Liver (tissue), 9 donors: ENCODE results near the gene DCC. TPM values are rescaled to one million over a fixed set of nuclear protein-coding genes. Genes with fewer than 3 reads are reported as not detected.

ENCODE experiments used
- DNase-seq: peaks from one replicate; pipeline ENCODE4 v3.0.0-alpha.2; 2017; ENCODE audit warnings: low spot score
- H3K27ac ChIP-seq, 2 donors: one replicate each; pipeline ENCODE4 v1.7.0; 2013; ENCODE audit warnings: inconsistent platforms in 2 of 2, low read length in 2 of 2, control low read depth in 1 of 2, low read depth in 1 of 2, mild to moderate bottlenecking in 1 of 2
- H3K27me3 ChIP-seq, 4 donors: one replicate each; pipeline versions ENCODE4 v1.6.1 to v1.7.0; 2013; ENCODE audit warnings: low read length in 3 of 4, inconsistent platforms in 1 of 4, mild to moderate bottlenecking in 1 of 4, moderate library complexity in 1 of 4; ENCODE audit not compliant: control insufficient read depth in 4 of 4, insufficient read depth in 4 of 4
- H3K36me3 ChIP-seq, 4 donors: one replicate each; pipeline versions ENCODE4 v1.6.1 to v1.7.0; 2013; ENCODE audit warnings: low read length in 3 of 4, mild to moderate bottlenecking in 3 of 4, low read depth in 1 of 4, moderate library complexity in 1 of 4; ENCODE audit not compliant: control insufficient read depth in 4 of 4, insufficient read depth in 3 of 4
- H3K4me1 ChIP-seq, 4 donors: one replicate each; pipeline versions ENCODE4 v1.6.1 to v1.7.0; 2013; ENCODE audit warnings: low read length in 3 of 4, mild to moderate bottlenecking in 3 of 4, moderate library complexity in 1 of 4; ENCODE audit not compliant: control insufficient read depth in 4 of 4, insufficient read depth in 4 of 4
- H3K4me3 ChIP-seq, 3 donors: one replicate each; pipeline versions ENCODE4 v1.6.1 to v1.7.0; 2013; ENCODE audit warnings: low read length in 3 of 3, control low read depth in 1 of 3, low read depth in 1 of 3, mild to moderate bottlenecking in 1 of 3
- H3K9ac ChIP-seq, 2 donors: one replicate each; pipeline ENCODE4 v1.7.0; 2013; ENCODE audit warnings: low read length in 2 of 2, mild to moderate bottlenecking in 2 of 2, moderate library complexity in 2 of 2, control low read depth in 1 of 2, low read depth in 1 of 2
- H3K9me3 ChIP-seq, 4 donors: one replicate each; pipeline versions ENCODE4 v1.6.1 to v1.7.0; 2013; ENCODE audit warnings: low read length in 3 of 4; ENCODE audit not compliant: control insufficient read depth in 4 of 4
- EGR1 ChIP-seq, 2 donors: IDR thresholded peaks; 2 replicates each; pipeline ENCODE4 v1.6.1; 2016 to 2018; ENCODE audit warnings: antibody characterized with exemption in 2 of 2, low read depth in 2 of 2
- FOXA1 ChIP-seq: IDR thresholded peaks from 2 replicates; pipeline ENCODE4 v1.6.1; 2016; ENCODE audit warnings: antibody characterized with exemption
- FOXA2 ChIP-seq: IDR thresholded peaks from 2 replicates; pipeline ENCODE4 v1.6.1; 2016; ENCODE audit warnings: antibody characterized with exemption
- GABPA ChIP-seq, 2 donors: IDR thresholded peaks in 1 of 2; conservative IDR thresholded peaks in 1 of 2; 2 replicates each; pipeline ENCODE4 v1.6.1; 2016; ENCODE audit warnings: antibody characterized with exemption in 2 of 2, mild to moderate bottlenecking in 1 of 2, moderate library complexity in 1 of 2
- HNF4A ChIP-seq, 2 donors: conservative IDR thresholded peaks; 2 replicates each; pipeline ENCODE4 v1.6.1; 2016; ENCODE audit warnings: antibody characterized with exemption in 2 of 2, mild to moderate bottlenecking in 2 of 2
- HNF4G ChIP-seq: IDR thresholded peaks from 2 replicates; pipeline ENCODE4 v1.6.1; 2016; ENCODE audit warnings: antibody characterized with exemption
- RAD21 ChIP-seq, 2 donors: IDR thresholded peaks; 2 replicates each; pipeline ENCODE4 v1.6.1; 2016; ENCODE audit warnings: antibody characterized with exemption in 2 of 2, mild to moderate bottlenecking in 2 of 2
- REST ChIP-seq: IDR thresholded peaks from 2 replicates; pipeline ENCODE4 v1.6.1; 2016; ENCODE audit warnings: antibody characterized with exemption, mild to moderate bottlenecking
- SP1 ChIP-seq: IDR thresholded peaks from 2 replicates; pipeline ENCODE4 v1.6.1; 2018; ENCODE audit warnings: antibody characterized with exemption, mild to moderate bottlenecking
- YY1 ChIP-seq: IDR thresholded peaks from 2 replicates; pipeline ENCODE4 v1.6.1; 2016; ENCODE audit warnings: antibody characterized with exemption, mild to moderate bottlenecking
- WGBS: extraction: QIAGEN DNeasy Blood & Tissue Kit; methylation state at CpG from one replicate; pipeline ENCODE4 v1.1.7; 2013; 5-methylcytosine and 5-hydroxymethylcytosine counted together
- polyA plus RNA-seq, 2 donors: library from polyadenylated mRNA; stranded (reverse) in 1 of 2; unstranded in 1 of 2; fragments of 200-250 nt in 1 of 2; fragments of >200 nt in 1 of 2; fragmentation: Nextera tagmentation in 1 of 2; extraction: Ambion mirVana in 1 of 2; gene quantifications; one replicate each; pipeline versions ENCODE4 v1.2.1 to v1.2.3, GENCODE V29; 2013 to 2015
- total RNA-seq, 2 donors: library from RNA; depleted of rRNA; stranded (reverse); fragments of >200 nt; gene quantifications; one replicate each; pipeline ENCODE4 v1.2.3, GENCODE V29; 2014
- TF ChIP-seq, protein P1 (sequence below): IDR thresholded peaks from 2 replicates; pipeline ENCODE4 v1.6.1; 2016; ENCODE audit warnings: antibody characterized with exemption
- TF ChIP-seq, protein P2 (sequence below): IDR thresholded peaks from 2 replicates; pipeline ENCODE4 v1.6.1; 2016; ENCODE audit warnings: antibody characterized with exemption
- TF ChIP-seq, protein P3 (sequence below): fragments of 150-350 bp; IDR thresholded peaks from 2 replicates; pipeline ENCODE4 v1.5.1; 2017; ENCODE audit warnings: improper control_type of control experiment, low read depth, low read length; ENCODE audit not compliant: missing input control
- donor health status: healthy.
- donor health status: healthy.
- donor health status: healthy.
- donor health status: healthy.
- donor health status: healthy.

The DCC gene
- total and polyA plus RNA-seq, 4 donors = under 0.01 to 0.03 TPM; not detected in 2

DNA sequence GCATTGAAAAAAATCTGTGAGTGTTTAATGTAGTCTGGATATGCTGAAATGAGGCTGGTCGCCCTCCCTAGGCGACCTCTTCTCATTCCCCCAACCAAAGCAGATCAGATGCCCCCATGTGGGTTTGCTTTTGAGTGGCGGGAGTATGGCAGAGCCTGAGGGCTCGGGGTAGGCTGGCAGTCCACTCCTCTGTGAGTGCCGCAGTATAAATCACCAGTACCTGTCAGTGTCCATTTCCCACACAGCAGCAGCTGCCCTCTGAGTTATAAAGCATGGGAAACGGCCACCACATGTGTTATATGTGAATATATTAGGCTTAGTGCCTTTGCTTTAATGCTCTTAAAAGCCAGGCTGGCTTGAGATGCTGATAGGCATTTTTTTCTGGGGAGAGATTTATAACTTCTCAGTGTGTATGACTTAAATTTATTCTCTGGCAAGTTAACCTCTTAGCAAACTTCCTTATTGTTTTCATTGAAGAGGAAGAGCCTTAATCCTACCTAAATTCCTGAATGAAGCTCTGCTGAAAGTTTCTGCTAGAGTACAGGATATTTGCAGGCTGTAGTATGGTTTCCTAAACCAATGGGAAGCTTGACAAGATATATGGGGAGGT lies 3.8 kb downstream of the DCC start:
- peaks cover 0 to 3% (median 0%) of the 10 kb centered on the region in 4 donors for H3K9me3 ChIP-seq
- 54% methylated on average over 6 of the region's 6 CpGs for WGBS
- peaks cover 4 to 10% (median 7%) of the 10 kb centered on the region in 4 donors for H3K27me3 ChIP-seq
- DNase-seq = no peak
- H3K4me3 ChIP-seq = no peak overlapping the region
- TF ChIP-seq FOXA2 = no peak
- TF ChIP-seq, protein P1, sequence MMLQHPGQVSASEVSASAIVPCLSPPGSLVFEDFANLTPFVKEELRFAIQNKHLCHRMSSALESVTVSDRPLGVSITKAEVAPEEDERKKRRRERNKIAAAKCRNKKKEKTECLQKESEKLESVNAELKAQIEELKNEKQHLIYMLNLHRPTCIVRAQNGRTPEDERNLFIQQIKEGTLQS = no peak
- TF ChIP-seq GABPA (IDR thresholded peaks at IDR 0.05 in 1 of 2, conservative IDR thresholded peaks at IDR 0.05 in 1 of 2) = no peak
- TF ChIP-seq, protein P2, sequence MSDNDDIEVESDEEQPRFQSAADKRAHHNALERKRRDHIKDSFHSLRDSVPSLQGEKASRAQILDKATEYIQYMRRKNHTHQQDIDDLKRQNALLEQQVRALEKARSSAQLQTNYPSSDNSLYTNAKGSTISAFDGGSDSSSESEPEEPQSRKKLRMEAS = no peak
- no peak for TF ChIP-seq REST
- no peak for TF ChIP-seq EGR1 (IDR thresholded peaks at IDR 0.05; ENCODE audit: low read depth in 2 of 2)
- no peak for TF ChIP-seq HNF4A (conservative IDR thresholded peaks at IDR 0.05)
- no peak for TF ChIP-seq RAD21 (IDR thresholded peaks at IDR 0.05)
- no peak for TF ChIP-seq YY1
- TF ChIP-seq, protein P3, sequence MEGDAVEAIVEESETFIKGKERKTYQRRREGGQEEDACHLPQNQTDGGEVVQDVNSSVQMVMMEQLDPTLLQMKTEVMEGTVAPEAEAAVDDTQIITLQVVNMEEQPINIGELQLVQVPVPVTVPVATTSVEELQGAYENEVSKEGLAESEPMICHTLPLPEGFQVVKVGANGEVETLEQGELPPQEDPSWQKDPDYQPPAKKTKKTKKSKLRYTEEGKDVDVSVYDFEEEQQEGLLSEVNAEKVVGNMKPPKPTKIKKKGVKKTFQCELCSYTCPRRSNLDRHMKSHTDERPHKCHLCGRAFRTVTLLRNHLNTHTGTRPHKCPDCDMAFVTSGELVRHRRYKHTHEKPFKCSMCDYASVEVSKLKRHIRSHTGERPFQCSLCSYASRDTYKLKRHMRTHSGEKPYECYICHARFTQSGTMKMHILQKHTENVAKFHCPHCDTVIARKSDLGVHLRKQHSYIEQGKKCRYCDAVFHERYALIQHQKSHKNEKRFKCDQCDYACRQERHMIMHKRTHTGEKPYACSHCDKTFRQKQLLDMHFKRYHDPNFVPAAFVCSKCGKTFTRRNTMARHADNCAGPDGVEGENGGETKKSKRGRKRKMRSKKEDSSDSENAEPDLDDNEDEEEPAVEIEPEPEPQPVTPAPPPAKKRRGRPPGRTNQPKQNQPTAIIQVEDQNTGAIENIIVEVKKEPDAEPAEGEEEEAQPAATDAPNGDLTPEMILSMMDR = no peak
- no peak for TF ChIP-seq FOXA1
- no peak overlapping the region for H3K27ac ChIP-seq
- peaks cover 0 to 5% (median under 1%) of the 10 kb centered on the region in 4 donors for H3K4me1 ChIP-seq
- no peak overlapping the region for H3K9ac ChIP-seq
- no peaks in the 10 kb centered on the region for H3K36me3 ChIP-seq

DNA sequence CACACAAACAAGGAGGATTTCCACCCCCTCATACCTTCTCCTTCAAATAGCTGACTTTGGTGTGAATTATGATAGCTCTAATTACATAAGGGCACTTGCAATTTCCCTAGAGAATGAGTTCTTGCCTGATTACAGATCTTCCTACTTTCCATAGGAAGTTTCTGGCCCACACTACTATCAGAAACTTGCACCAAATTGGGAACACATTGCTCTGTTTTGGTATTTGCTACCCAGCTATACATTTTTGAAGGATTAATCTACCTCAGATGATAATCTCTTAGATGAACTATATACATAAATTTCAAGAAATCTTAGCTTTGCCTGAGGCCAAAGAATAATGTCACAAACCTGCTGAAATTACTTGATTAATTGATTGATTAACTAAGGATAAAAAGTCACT lies 4.9 kb downstream of the DCC start:
- TF ChIP-seq RAD21 (IDR thresholded peaks at IDR 0.05) = no peak
- no peak overlapping the region for H3K9ac ChIP-seq

GRCh38 chr18:52345428-52345827 lies 5.4 kb downstream of the DCC start:
- TF ChIP-seq RAD21 (IDR thresholded peaks at IDR 0.05) (no peak), EGR1 (IDR thresholded peaks at IDR 0.05; ENCODE audit: low read depth in 2 of 2) (no peak), HNF4A (conservative IDR thresholded peaks at IDR 0.05) (no peak), HNF4G (no peak), FOXA2 (no peak), GABPA (IDR thresholded peaks at IDR 0.05 in 1 of 2, conservative IDR thresholded peaks at IDR 0.05 in 1 of 2) (no peak), SP1 (no peak)
- DNase-seq = no peak
- 59% methylated on average over 4 of the region's 4 CpGs for WGBS
- H3K4me3 ChIP-seq = no peak overlapping the region
- H3K9me3 ChIP-seq = peaks cover 0 to 3% (median 0%) of the 10 kb centered on the region in 4 donors
- peaks cover 1 to 6% (median 4%) of the 10 kb centered on the region in 4 donors for H3K27me3 ChIP-seq
- peaks cover 0 to 2% (median 0%) of the 10 kb centered on the region in 4 donors for H3K4me1 ChIP-seq
- H3K9ac ChIP-seq = no peak overlapping the region
- H3K27ac ChIP-seq = no peak overlapping the region
- no peaks in the 10 kb centered on the region for H3K36me3 ChIP-seq

More for the DNA sequence above, 4.9 kb downstream of the DCC start:
- Histone ChIP-seq H3K27ac (no peak overlapping the region), H3K4me1 (peaks cover 0 to 3% (median under 1%) of the 10 kb centered on the region in 4 donors), H3K9me3 (peaks cover 0 to 3% (median 0%) of the 10 kb centered on the region in 4 donors), H3K36me3 (no peaks in the 10 kb centered on the region), H3K27me3 (peaks cover 4 to 8% (median 6%) of the 10 kb centered on the region in 4 donors), H3K4me3 (no peak overlapping the region)
- no peak for DNase-seq
